Prostate gland (tissue), 2 donors: ENCODE results near the gene MYL10.

ENCODE experiments used
- CTCF ChIP-seq, 4 experiments: fragments of 200-600 bp in 2 of 4; fragments of 450-650 bp in 2 of 4; sonication (generic) in 2 of 4; IDR thresholded peaks; 1 replicate in 3 of 4; 2 replicates in 1 of 4; pipeline ENCODE4 v1.5.1; 2016 to 2019; ENCODE audit warnings: antibody characterized with exemption in 4 of 4, mild to moderate bottlenecking in 2 of 4, moderate library complexity in 2 of 4
- POLR2A ChIP-seq: fragments of 450-650 bp; IDR thresholded peaks from one replicate; pipeline ENCODE4 v1.6.1; 2016; ENCODE audit warnings: antibody characterized with exemption, mild to moderate bottlenecking
- POLR2AphosphoS5 ChIP-seq: sonication (generic); formaldehyde crosslinking; IDR thresholded peaks from one replicate; pipeline ENCODE4 v1.6.1; 2017; ENCODE audit warnings: antibody characterized with exemption

DNA sequence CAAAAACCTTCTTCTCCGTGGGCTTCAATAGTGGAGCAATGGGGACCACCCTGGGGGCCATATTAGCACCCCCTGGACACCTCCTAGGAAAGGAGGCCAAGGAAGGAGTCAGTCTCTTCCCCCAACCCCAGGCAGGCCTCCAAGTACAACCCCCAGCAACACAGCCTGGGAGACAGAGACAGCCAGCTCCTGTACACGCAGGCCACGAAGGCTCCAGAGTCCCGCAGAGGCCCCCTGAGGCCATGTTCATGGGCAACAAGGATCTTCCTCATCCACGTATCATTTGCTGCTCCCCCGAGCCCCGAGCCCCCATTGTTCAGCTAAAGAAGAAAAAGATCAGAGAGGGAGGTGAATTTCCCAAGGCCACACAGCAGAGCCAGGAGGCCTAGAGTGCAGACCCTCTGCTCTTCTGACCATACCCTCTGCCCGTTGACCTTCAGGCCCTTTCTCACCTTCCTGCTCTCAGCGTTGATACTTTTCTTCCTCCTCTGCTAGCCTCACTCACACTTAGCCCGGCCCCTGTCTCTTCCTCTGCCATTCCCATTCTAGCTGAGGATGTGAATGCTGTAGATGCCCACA, 35.9 kb upstream of the MYL10 start:
- TF ChIP-seq CTCF (IDR thresholded peaks at IDR 0.05) (no peak), POLR2A (no peak), POLR2AphosphoS5 (no peak)
